Upper lobe of right lung (tissue), 1 donor: ENCODE results near the gene FAM78B. TPM values are rescaled to one million over a fixed set of nuclear protein-coding genes. Genes with fewer than 3 reads are reported as not detected.

ENCODE experiments used
- ATAC-seq: fragments of 200-7000 bp; cut with Tn5 transposase; one replicate; pipeline ENCODE4 v1.9.1; 2020; ENCODE audit warnings: mild to moderate bottlenecking, moderate library complexity
- DNase-seq: peaks from one replicate; pipeline ENCODE4 v3.0.0-alpha.2; 2020
- H3K27ac ChIP-seq: fragments of 200-600 bp; one replicate; pipeline ENCODE4 v1.8.0; 2022
- H3K27me3 ChIP-seq: fragments of 200-600 bp; one replicate; pipeline ENCODE4 v1.8.0; 2022; ENCODE audit warnings: mild to moderate bottlenecking
- H3K36me3 ChIP-seq: fragments of 200-600 bp; one replicate; pipeline ENCODE4 v1.8.0; 2022
- H3K4me1 ChIP-seq: fragments of 200-600 bp; one replicate; pipeline ENCODE4 v1.8.0; 2022
- H3K4me3 ChIP-seq: fragments of 200-600 bp; one replicate; pipeline ENCODE4 v1.8.0; 2022; ENCODE audit warnings: mild to moderate bottlenecking
- H3K9me3 ChIP-seq: fragments of 200-600 bp; one replicate; pipeline ENCODE4 v1.8.0; 2022
- intact Hi-C: fragments of 100-400 bp; cut with DNase I; formaldehyde crosslinking; loops from one replicate; pipeline ENCODE4 v1.11.0; 2022
- total RNA-seq: library from RNA; stranded (reverse); fragmentation: NEBNext Ultra II Directional; extraction: Animal tissue kit (Norgen Biotek cat#: 25700); gene quantifications from one replicate; pipeline ENCODE4 v1.2.1, GENCODE V29; 2021
- TF ChIP-seq, protein P1 (sequence below): fragments of 200-600 bp; IDR thresholded peaks from one replicate; pipeline ENCODE4 v1.8.0; 2022; ENCODE audit warnings: antibody characterized with exemption
- donor health status: DM: no; HTN: yes; CAD: no; lungs with severe emphysema.

Gene FAM78B
- total RNA-seq, 1 donor from 2014 or later = 1.2 TPM

DNA sequence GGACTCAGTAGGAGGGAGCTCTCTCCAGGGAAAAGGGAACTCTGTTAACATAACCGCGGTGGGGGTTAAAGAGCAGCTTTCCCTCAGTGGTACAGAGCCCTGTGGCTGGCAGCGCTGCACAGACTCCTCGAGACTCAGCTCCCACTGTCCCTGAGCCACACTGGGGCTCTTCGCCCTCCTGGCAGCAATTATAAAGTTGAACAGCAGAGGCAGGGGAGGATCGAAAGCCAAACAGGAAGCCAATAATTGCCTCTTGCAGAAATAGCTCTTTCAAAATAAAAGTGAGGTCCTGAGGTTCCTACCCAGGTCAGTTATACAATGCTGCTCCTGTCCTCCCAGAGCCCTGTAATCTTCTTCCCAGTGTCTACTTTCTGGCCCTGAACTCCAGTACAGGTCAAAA lies 77.0 kb downstream of the FAM78B start:
- intact Hi-C loops = no loop called here
- Histone ChIP-seq H3K9me3 (no peaks in the 10 kb centered on the region), H3K36me3 (no peaks in the 10 kb centered on the region), H3K4me3 (no peak overlapping the region), H3K27me3 (no peaks in the 10 kb centered on the region), H3K27ac (no peak overlapping the region), H3K4me1 (no peaks in the 10 kb centered on the region)
- ATAC-seq (no peak), DNase-seq (no peak)
- TF ChIP-seq, protein P1, sequence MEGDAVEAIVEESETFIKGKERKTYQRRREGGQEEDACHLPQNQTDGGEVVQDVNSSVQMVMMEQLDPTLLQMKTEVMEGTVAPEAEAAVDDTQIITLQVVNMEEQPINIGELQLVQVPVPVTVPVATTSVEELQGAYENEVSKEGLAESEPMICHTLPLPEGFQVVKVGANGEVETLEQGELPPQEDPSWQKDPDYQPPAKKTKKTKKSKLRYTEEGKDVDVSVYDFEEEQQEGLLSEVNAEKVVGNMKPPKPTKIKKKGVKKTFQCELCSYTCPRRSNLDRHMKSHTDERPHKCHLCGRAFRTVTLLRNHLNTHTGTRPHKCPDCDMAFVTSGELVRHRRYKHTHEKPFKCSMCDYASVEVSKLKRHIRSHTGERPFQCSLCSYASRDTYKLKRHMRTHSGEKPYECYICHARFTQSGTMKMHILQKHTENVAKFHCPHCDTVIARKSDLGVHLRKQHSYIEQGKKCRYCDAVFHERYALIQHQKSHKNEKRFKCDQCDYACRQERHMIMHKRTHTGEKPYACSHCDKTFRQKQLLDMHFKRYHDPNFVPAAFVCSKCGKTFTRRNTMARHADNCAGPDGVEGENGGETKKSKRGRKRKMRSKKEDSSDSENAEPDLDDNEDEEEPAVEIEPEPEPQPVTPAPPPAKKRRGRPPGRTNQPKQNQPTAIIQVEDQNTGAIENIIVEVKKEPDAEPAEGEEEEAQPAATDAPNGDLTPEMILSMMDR = no peak

DNA sequence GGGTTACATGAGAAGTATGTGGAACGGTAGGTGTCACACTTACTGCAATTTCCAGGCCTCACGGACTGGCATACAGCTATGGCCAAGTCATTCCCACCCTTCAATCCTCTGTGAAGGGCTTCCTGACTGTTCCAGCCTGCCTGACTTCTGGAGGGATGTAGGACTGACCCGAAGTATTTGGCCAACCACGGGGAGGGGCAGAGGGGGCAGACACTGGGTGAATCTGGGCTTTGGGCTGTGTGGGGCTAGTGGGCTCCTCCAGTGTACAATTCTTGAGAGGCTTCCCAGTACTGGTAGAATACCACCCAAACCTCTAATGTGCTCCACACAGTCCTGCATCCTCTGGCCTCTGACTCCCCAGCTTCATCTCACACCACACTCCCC lies 78.2 kb downstream of the FAM78B start:
- TF ChIP-seq, protein P1 = no peak
- Histone ChIP-seq H3K27me3 (no peaks in the 10 kb centered on the region), H3K36me3 (no peaks in the 10 kb centered on the region), H3K4me3 (no peak overlapping the region), H3K4me1 (no peaks in the 10 kb centered on the region), H3K27ac (no peak overlapping the region), H3K9me3 (no peaks in the 10 kb centered on the region)
- DNase-seq (no peak), ATAC-seq (no peak)
- intact Hi-C loops = no loop called here

DNA sequence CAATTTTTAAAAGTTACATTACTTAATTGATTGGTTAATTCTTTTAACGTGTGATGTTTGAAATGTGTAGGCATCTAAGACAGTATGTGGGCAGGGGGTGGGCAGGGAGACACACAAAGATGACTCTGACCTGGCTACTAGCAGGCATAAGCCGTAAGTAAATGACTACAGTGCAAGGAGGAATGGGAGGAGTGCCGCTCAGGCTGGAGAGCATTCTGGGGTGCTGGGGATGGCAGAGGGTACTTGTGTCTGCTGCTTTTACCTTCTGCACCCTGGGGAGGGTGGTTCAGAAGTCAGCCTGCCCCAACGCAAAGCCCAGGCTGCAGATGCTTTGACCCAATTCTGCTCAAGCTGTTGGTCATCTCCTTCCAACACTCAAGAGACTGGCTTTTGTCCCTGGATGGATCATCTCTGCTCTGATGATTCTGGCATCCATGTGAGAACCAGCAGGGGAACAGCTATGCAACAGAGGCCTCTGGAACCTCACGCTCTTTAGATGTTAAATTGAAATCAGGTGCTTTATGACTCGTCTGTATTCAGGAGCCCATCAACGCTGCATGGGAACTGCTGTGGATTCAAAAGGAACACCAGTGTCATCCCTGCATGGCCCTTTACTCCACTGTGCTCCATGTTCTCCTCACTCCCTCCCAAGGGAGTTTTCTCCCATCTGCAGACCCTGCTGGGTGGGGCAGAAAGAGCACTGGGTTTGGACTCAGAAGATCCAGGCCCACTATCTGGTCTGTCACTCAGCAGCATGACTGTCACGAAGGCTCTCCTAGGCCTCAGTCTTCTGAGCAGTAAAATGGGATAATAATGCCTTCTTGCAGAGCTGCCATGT lies 78.8 kb downstream of the FAM78B start:
- no peaks in the 10 kb centered on the region for H3K4me1 ChIP-seq
- intact Hi-C loops = no loop called here
- no peaks in the 10 kb centered on the region for H3K36me3 ChIP-seq
- TF ChIP-seq, protein P1 = no peak
- ATAC-seq (no peak), DNase-seq (no peak)
- H3K9me3 ChIP-seq = no peaks in the 10 kb centered on the region
- no peaks in the 10 kb centered on the region for H3K27me3 ChIP-seq
- no peak overlapping the region for H3K27ac ChIP-seq
- H3K4me3 ChIP-seq = no peak overlapping the region

DNA sequence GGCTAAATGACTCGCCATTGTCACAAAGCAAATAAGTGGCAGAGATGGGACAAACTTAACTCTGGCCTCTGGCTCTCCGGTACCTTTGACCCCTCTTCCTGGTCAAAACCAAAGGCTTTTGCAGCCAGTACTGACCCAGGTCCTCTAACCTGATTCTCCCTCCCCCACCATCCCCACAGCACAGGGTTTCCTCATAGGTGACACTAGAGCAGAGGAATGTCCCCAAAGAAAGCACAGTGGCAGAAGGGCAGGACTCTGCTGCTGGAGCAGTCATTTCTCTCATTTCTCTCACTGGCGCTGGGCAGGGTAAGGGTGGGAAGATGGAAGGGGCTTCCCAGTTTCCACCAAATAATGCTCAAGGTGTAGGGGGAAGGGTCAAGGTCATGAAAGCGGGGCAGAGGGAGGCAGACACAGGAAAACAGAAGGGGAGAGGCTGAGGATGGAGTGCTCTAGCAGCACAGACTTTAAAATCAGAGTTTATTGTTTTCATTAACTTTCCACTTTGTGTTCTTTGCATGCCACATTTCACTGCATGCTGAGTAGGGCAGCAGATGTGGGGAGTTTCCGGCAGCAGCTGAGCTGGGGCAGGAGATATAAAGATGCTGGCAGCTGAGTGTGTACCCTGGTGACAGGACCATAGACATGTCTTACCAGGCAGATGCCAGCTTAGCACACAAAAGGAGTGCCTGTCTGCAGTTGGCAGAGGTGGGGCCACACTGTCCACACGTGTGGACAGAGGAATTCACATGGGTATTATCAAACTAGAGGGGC lies 80.5 kb downstream of the FAM78B start:
- H3K27me3 ChIP-seq = no peaks in the 10 kb centered on the region
- H3K9me3 ChIP-seq = no peaks in the 10 kb centered on the region
- no peaks in the 10 kb centered on the region for H3K4me1 ChIP-seq
- TF ChIP-seq, protein P1 = no peak
- ATAC-seq = no peak
- no peak overlapping the region for H3K4me3 ChIP-seq
- H3K36me3 ChIP-seq = no peaks in the 10 kb centered on the region
- no peak overlapping the region for H3K27ac ChIP-seq
- no peak for DNase-seq
- intact Hi-C loops = no loop called here

DNA sequence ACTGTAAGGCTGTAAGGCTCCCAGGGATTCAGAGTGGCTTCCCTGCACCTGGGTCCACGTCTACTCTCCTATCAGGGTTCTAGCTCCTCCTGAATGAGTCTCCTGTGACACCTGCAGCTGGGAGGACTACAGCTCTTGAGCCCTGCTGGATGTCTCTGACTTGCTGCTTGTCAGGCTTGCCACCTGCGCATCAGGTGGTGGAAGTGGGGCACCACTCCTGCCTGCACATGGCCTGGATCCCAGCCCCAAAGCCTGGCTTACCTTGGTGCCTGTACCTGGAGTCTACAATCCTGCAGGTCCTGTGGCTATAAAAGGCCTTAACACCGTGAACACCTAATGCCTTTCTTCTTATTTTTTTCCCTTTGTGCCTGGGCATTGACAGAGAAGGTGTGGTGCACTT lies 82.2 kb downstream of the FAM78B start:
- Histone ChIP-seq H3K27ac (no peak overlapping the region), H3K36me3 (no peaks in the 10 kb centered on the region), H3K9me3 (no peaks in the 10 kb centered on the region), H3K4me3 (no peak overlapping the region), H3K27me3 (no peaks in the 10 kb centered on the region), H3K4me1 (no peaks in the 10 kb centered on the region)
- ATAC-seq (no peak), DNase-seq (no peak)
- TF ChIP-seq, protein P1 = no peak
- intact Hi-C loops = no loop called here
